GM12801 (cell line): ENCODE measurements around the gene C19orf33.

Source experiments
- CTCF ChIP-seq: IDR thresholded peaks from one replicate; pipeline ENCODE4 v1.5.1; 2011; ENCODE audit warnings: control low read depth; ENCODE audit not compliant: insufficient read length; ENCODE audit errors: extremely low read depth

Gene C19orf33

GRCh38 chr19:38303517-38304351 lies at the start of gene C19orf33:
C19orf33 (plus strand) TSS chr19:38304251; CDS start chr19:38304262, 11 bp downstream.
- no peak for TF ChIP-seq CTCF

GRCh38 chr19:38255383-38256014 lies 48.6 kb upstream of the C19orf33 start:
- TF ChIP-seq CTCF: no peak

GRCh38 chr19:38262585-38263268 lies 41.3 kb upstream of the C19orf33 start:
- no peak for TF ChIP-seq CTCF

DNA sequence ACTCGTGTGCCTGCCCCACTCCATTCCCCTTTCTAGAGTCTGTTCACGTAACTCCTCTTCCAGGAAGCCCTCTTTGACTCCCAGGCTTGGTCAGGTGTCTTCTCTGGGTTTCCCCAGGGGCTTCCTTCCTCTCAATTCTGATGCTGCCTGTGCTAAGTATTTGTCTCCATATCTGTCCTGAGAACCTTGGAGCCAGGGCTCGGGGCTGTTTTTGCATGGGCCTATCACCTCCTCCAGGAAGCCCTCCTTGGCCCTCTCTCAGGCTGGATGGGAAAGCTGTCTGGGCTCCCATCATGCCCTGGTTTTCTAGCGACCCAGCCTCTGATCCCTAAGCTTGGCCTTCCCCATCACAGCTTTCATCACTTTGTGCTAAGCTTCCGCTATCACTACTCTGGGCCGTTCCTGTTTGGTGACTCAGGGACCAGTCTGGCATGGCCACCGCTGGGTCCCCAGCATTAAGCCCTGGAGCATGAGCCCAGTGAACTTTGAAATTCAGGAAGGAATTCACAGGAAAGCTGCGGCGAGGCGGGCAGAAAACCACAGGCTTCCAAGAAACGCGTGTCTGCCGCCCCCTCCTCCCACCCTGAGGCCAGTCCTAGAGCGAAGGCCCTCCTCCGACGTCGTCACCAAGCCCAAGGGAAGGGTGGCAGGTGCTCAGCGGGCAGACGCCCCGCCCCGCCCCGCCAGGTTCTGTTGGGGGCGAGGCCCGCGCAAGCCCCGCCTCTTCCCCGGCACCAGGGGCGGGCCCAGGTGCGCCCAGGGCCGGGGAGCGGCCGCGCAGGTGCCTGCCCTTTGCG lies 40.2 kb upstream of the C19orf33 start:
- no peak for TF ChIP-seq CTCF

GRCh38 chr19:38264486-38265212 lies 39.4 kb upstream of the C19orf33 start, which contains the start of gene SPINT2:
SPINT2 (plus strand) TSS chr19:38264573; CDS start chr19:38264893, 320 bp downstream.
- TF ChIP-seq CTCF: no peak

- no peak for TF ChIP-seq CTCF
These were observed 38.7 kb upstream of the C19orf33 start for GRCh38 chr19:38265213-38265861.
